ENCODE measurements around the gene ABTB2. TPM values are rescaled to one million over a fixed set of nuclear protein-coding genes. Genes with fewer than 3 reads are reported as not detected.

ABTB2 gene
- total and polyA plus RNA-seq, 2 experiments from 2014 or later, result 2.6 to 12.1 TPM

DNA sequence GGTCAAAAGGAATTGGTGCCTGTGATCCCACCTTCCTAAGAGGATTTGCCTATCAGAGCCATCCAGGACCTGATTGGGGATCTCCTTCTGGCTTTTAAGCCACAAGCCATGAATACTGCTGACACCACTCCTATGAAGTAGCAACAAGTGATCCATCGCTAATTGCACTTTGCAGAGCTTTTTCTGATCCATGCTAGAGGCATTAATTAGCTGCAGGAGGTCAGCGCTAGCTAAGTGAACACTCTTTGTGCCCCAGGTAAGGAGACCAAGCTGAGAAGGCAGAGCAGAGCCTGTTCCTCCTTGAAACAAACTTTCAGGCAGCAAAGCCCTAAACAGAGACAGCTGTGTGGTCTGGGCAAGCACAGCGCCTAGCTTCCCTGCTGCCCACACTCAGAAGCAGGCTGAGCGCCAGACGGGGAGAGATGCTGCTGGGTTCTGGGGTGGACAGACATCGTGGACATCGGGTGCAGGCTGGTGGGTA lies 122.2 kb downstream of the ABTB2 start (continued):
- TF ChIP-seq, protein P1, sequence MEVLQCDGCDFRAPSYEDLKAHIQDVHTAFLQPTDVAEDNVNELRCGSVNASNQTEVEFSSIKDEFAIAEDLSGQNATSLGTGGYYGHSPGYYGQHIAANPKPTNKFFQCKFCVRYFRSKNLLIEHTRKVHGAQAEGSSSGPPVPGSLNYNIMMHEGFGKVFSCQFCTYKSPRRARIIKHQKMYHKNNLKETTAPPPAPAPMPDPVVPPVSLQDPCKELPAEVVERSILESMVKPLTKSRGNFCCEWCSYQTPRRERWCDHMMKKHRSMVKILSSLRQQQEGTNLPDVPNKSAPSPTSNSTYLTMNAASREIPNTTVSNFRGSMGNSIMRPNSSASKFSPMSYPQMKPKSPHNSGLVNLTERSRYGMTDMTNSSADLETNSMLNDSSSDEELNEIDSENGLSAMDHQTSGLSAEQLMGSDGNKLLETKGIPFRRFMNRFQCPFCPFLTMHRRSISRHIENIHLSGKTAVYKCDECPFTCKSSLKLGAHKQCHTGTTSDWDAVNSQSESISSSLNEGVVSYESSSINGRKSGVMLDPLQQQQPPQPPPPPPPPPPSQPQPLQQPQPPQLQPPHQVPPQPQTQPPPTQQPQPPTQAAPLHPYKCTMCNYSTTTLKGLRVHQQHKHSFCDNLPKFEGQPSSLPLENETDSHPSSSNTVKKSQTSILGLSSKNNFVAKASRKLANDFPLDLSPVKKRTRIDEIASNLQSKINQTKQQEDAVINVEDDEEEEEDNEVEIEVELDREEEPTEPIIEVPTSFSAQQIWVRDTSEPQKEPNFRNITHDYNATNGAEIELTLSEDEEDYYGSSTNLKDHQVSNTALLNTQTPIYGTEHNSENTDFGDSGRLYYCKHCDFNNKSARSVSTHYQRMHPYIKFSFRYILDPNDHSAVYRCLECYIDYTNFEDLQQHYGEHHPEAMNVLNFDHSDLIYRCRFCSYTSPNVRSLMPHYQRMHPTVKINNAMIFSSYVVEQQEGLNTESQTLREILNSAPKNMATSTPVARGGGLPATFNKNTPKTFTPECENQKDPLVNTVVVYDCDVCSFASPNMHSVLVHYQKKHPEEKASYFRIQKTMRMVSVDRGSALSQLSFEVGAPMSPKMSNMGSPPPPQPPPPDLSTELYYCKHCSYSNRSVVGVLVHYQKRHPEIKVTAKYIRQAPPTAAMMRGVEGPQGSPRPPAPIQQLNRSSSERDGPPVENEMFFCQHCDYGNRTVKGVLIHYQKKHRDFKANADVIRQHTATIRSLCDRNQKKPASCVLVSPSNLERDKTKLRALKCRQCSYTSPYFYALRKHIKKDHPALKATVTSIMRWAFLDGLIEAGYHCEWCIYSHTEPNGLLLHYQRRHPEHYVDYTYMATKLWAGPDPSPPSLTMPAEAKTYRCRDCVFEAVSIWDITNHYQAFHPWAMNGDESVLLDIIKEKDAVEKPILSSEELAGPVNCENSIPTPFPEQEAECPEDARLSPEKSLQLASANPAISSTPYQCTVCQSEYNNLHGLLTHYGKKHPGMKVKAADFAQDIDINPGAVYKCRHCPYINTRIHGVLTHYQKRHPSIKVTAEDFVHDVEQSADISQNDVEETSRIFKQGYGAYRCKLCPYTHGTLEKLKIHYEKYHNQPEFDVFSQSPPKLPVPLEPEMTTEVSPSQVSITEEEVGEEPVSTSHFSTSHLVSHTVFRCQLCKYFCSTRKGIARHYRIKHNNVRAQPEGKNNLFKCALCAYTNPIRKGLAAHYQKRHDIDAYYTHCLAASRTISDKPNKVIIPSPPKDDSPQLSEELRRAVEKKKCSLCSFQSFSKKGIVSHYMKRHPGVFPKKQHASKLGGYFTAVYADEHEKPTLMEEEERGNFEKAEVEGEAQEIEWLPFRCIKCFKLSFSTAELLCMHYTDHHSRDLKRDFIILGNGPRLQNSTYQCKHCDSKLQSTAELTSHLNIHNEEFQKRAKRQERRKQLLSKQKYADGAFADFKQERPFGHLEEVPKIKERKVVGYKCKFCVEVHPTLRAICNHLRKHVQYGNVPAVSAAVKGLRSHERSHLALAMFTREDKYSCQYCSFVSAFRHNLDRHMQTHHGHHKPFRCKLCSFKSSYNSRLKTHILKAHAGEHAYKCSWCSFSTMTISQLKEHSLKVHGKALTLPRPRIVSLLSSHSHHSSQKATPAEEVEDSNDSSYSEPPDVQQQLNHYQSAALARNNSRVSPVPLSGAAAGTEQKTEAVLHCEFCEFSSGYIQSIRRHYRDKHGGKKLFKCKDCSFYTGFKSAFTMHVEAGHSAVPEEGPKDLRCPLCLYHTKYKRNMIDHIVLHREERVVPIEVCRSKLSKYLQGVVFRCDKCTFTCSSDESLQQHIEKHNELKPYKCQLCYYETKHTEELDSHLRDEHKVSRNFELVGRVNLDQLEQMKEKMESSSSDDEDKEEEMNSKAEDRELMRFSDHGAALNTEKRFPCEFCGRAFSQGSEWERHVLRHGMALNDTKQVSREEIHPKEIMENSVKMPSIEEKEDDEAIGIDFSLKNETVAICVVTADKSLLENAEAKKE (CRISPR knock-in tag; IDR thresholded peaks at IDR 0.05), result no peak
- TF ChIP-seq, protein P2, sequence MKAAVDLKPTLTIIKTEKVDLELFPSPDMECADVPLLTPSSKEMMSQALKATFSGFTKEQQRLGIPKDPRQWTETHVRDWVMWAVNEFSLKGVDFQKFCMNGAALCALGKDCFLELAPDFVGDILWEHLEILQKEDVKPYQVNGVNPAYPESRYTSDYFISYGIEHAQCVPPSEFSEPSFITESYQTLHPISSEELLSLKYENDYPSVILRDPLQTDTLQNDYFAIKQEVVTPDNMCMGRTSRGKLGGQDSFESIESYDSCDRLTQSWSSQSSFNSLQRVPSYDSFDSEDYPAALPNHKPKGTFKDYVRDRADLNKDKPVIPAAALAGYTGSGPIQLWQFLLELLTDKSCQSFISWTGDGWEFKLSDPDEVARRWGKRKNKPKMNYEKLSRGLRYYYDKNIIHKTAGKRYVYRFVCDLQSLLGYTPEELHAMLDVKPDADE (IDR thresholded peaks at IDR 0.05), result no peak
- no peak for TF ChIP-seq CREB1 (CRISPR knock-in tag; IDR thresholded peaks at IDR 0.05; ENCODE audit: low read depth)
- TF ChIP-seq, protein P3, sequence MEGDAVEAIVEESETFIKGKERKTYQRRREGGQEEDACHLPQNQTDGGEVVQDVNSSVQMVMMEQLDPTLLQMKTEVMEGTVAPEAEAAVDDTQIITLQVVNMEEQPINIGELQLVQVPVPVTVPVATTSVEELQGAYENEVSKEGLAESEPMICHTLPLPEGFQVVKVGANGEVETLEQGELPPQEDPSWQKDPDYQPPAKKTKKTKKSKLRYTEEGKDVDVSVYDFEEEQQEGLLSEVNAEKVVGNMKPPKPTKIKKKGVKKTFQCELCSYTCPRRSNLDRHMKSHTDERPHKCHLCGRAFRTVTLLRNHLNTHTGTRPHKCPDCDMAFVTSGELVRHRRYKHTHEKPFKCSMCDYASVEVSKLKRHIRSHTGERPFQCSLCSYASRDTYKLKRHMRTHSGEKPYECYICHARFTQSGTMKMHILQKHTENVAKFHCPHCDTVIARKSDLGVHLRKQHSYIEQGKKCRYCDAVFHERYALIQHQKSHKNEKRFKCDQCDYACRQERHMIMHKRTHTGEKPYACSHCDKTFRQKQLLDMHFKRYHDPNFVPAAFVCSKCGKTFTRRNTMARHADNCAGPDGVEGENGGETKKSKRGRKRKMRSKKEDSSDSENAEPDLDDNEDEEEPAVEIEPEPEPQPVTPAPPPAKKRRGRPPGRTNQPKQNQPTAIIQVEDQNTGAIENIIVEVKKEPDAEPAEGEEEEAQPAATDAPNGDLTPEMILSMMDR (conservative IDR thresholded peaks at IDR 0.05; ENCODE audit: low read depth in 2 of 2), result no peak

DNA sequence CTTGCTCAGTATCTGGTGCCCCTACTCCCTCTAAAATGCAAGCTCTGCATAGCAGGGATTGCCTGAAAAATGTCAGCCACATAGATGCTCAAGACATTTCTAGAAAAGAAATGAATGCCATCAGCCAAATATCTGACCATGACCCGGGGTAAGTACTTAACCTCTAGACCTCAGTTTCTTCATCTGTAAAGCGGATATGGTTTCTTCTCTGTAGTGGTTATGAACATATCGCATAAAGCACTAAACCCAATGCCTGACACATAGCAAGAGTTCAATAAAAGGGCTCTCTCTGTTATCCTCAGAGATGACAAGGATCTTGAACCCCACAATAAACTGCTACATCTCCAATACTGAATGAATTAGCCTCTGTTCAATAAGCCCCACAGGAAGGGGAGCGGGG lies 122.6 kb downstream of the ABTB2 start:
- Histone ChIP-seq H3K4me1 (ENCODE audit: insufficient read depth) (peaks cover 49% of the 10 kb centered on the region), H3K27ac (ENCODE audit: low read depth) (peak overlapping the region; percentile 73; the same call in 1 of the 2 replicates), H3K79me2 (replicated peaks; ENCODE audit: insufficient read depth) (no peaks in the 10 kb centered on the region), H3K4me3 (no peak overlapping the region), H3K9me2 (ENCODE audit: insufficient read depth) (no peaks in the 10 kb centered on the region), H3K36me3 (ENCODE audit: insufficient read depth) (no peaks in the 10 kb centered on the region), H3F3A (replicated peaks; ENCODE audit: low read depth) (no peaks in the 10 kb centered on the region), H2AFZ (no peak overlapping the region), H3K27me3 (ENCODE audit: insufficient read depth) (no peaks in the 10 kb centered on the region), H4K20me1 (replicated peaks; ENCODE audit: insufficient read depth) (no peaks in the 10 kb centered on the region), H3K4me2 (peak overlapping the region; percentile 52)
- no peaks in the 10 kb centered on the region for H3K9me3 Mint-ChIP-seq
- no peak overlapping the region; the same call in 2 of the 3 replicates for H3K4me3 Mint-ChIP-seq
- peaks cover 10% of the 10 kb centered on the region for H3K27me3 Mint-ChIP-seq (ENCODE audit: insufficient read depth, low read depth, poor library complexity)
- DNase-seq (ENCODE audit: low spot score) (no peak), ATAC-seq (no peak)
- no peak for TF ChIP-seq ZNF331 (CRISPR knock-in tag; IDR thresholded peaks at IDR 0.05; ENCODE audit: low read depth)
- TF ChIP-seq NANOG (IDR thresholded peaks at IDR 0.05; ENCODE audit: borderline replicate concordance), result no peak
- TF ChIP-seq, protein P2 (IDR thresholded peaks at IDR 0.05), result no peak
- peaks cover 42% of the 10 kb centered on the region for H3K4me1 Mint-ChIP-seq
- H3K27ac Mint-ChIP-seq, result peak overlapping the region; percentile 77
- no peaks in the 10 kb centered on the region for H3K36me3 Mint-ChIP-seq (ENCODE audit: low read depth)

Measured in GM23338 (cell line).